HEK293 (cell line): ENCODE measurements around the gene APOBEC3G.

Experiments used
- CTCF ChIA-PET: fragments of 350-600 bp; formaldehyde crosslinking; extraction: SDS; loops from one replicate; lab custom pipeline; 2021; ENCODE audit warnings: antibody characterized with exemption; lab: Yijun Ruan, JAX
- POLR2A ChIA-PET: fragments of 300-600 bp; formaldehyde crosslinking; extraction: SDS; loops from one replicate; lab custom pipeline; 2020; ENCODE audit warnings: antibody characterized with exemption, inconsistent platforms; lab: Yijun Ruan, JAX
- H3K27ac ChIP-seq: fragments of 200-500 bp; sonication (Bioruptor generic); 2 replicates; pipeline ENCODE4 v1.5.1; 2014; ENCODE audit warnings: low read depth, low read length, control low read depth, inconsistent platforms; ENCODE audit errors: extremely low read depth
- H3K36me3 ChIP-seq, 2 experiments: fragments of 200-500 bp in 1 of 2; sonication (Bioruptor generic) in 1 of 2; 1 replicate in 1 of 2; 2 replicates in 1 of 2; pipeline ENCODE4 v1.5.1; 2014 to 2017; ENCODE audit warnings: inconsistent platforms in 2 of 2, low read length in 2 of 2; ENCODE audit not compliant: control insufficient read depth in 2 of 2, insufficient read depth in 1 of 2
- H3K4me1 ChIP-seq: fragments of 200-500 bp; sonication (Bioruptor generic); 2 replicates; pipeline ENCODE4 v1.5.1; 2014; ENCODE audit warnings: mild to moderate bottlenecking, low read length, inconsistent platforms; ENCODE audit not compliant: control insufficient read depth, insufficient read depth
- H3K4me3 ChIP-seq: 2 replicates; pipeline ENCODE4 v1.5.1; 2011; ENCODE audit warnings: low read depth, mild to moderate bottlenecking, control low read depth, low read length, moderate library complexity
- H3K9me3 ChIP-seq: fragments of 200-500 bp; sonication (Bioruptor generic); 2 replicates; pipeline ENCODE4 v1.5.1; 2014; ENCODE audit warnings: low read depth, low read length, inconsistent platforms; ENCODE audit not compliant: control insufficient read depth, insufficient read depth
- BCL11B ChIP-seq: fragments of 450-650 bp; formaldehyde crosslinking; IDR thresholded peaks from 2 replicates; pipeline ENCODE4 v1.5.1; 2016; ENCODE audit warnings: low read depth, missing biosample characterization, missing genetic modification characterization
- FEZF1 ChIP-seq: fragments of 450-650 bp; formaldehyde crosslinking; IDR thresholded peaks from 2 replicates; pipeline ENCODE4 v1.5.1; 2016; ENCODE audit warnings: missing biosample characterization, missing genetic modification characterization
- KLF1 ChIP-seq: fragments of 450-650 bp; formaldehyde crosslinking; IDR thresholded peaks from 2 replicates; pipeline ENCODE4 v1.5.1; 2016; ENCODE audit warnings: missing biosample characterization, missing genetic modification characterization
- MYNN ChIP-seq: fragments of 450-650 bp; formaldehyde crosslinking; IDR thresholded peaks from 2 replicates; pipeline ENCODE4 v1.5.1; 2016; ENCODE audit warnings: missing biosample characterization, missing genetic modification characterization, borderline replicate concordance
- OVOL3 ChIP-seq: fragments of 450-650 bp; formaldehyde crosslinking; IDR thresholded peaks from 2 replicates; pipeline ENCODE4 v1.5.1; 2016; ENCODE audit warnings: missing biosample characterization, missing genetic modification characterization
- PATZ1 ChIP-seq: fragments of 450-650 bp; formaldehyde crosslinking; IDR thresholded peaks from 2 replicates; pipeline ENCODE4 v1.5.1; 2016; ENCODE audit warnings: missing biosample characterization, missing genetic modification characterization
- PRDM10 ChIP-seq: fragments of 450-650 bp; formaldehyde crosslinking; IDR thresholded peaks from 2 replicates; pipeline ENCODE4 v1.5.1; 2016; ENCODE audit warnings: missing biosample characterization, missing genetic modification characterization
- WT1 ChIP-seq: fragments of 450-650 bp; formaldehyde crosslinking; IDR thresholded peaks from 2 replicates; pipeline ENCODE4 v1.5.1; 2016; ENCODE audit warnings: missing biosample characterization, missing genetic modification characterization
- ZBTB44 ChIP-seq: fragments of 450-650 bp; IDR thresholded peaks from 2 replicates; pipeline ENCODE4 v1.5.1; 2018; ENCODE audit warnings: missing biosample characterization, mild to moderate bottlenecking, missing genetic modification characterization
- ZFHX2 ChIP-seq: fragments of 450-650 bp; formaldehyde crosslinking; conservative IDR thresholded peaks from 2 replicates; pipeline ENCODE4 v1.5.1; 2016; ENCODE audit warnings: missing biosample characterization, missing genetic modification characterization
- ZFP37 ChIP-seq: fragments of 450-650 bp; formaldehyde crosslinking; IDR thresholded peaks from 2 replicates; pipeline ENCODE4 v1.5.1; 2016; ENCODE audit warnings: missing biosample characterization, missing genetic modification characterization
- ZNF155 ChIP-seq: fragments of 450-650 bp; formaldehyde crosslinking; IDR thresholded peaks from 2 replicates; pipeline ENCODE4 v1.5.1; 2016; ENCODE audit warnings: missing biosample characterization, missing genetic modification characterization
- ZNF324 ChIP-seq: fragments of 450-650 bp; formaldehyde crosslinking; IDR thresholded peaks from 2 replicates; pipeline ENCODE4 v1.5.1; 2016; ENCODE audit warnings: missing biosample characterization, missing genetic modification characterization
- ZNF37A ChIP-seq: fragments of 450-650 bp; IDR thresholded peaks from 2 replicates; pipeline ENCODE4 v1.5.1; 2018; ENCODE audit warnings: missing biosample characterization, missing genetic modification characterization
- ZNF426 ChIP-seq: fragments of 450-650 bp; formaldehyde crosslinking; IDR thresholded peaks from 2 replicates; pipeline ENCODE4 v1.5.1; 2017; ENCODE audit warnings: missing biosample characterization, missing genetic modification characterization, mild to moderate bottlenecking, inconsistent platforms, moderate library complexity
- ZNF488 ChIP-seq: fragments of 450-650 bp; formaldehyde crosslinking; IDR thresholded peaks from 2 replicates; pipeline ENCODE4 v1.5.1; 2016; ENCODE audit warnings: missing biosample characterization, missing genetic modification characterization
- ZNF624 ChIP-seq: fragments of 450-650 bp; formaldehyde crosslinking; IDR thresholded peaks from 2 replicates; pipeline ENCODE4 v1.5.1; 2017; ENCODE audit warnings: missing biosample characterization, missing genetic modification characterization
- ZNF692 ChIP-seq: fragments of 450-650 bp; formaldehyde crosslinking; IDR thresholded peaks from 2 replicates; pipeline ENCODE4 v1.5.1; 2016; ENCODE audit warnings: missing biosample characterization, missing genetic modification characterization
- ZNF707 ChIP-seq: fragments of 450-650 bp; formaldehyde crosslinking; IDR thresholded peaks from 2 replicates; pipeline ENCODE4 v1.5.1; 2016; ENCODE audit warnings: missing biosample characterization, missing genetic modification characterization
- ZNF747 ChIP-seq: fragments of 450-650 bp; formaldehyde crosslinking; IDR thresholded peaks from 2 replicates; pipeline ENCODE4 v1.5.1; 2016; ENCODE audit warnings: missing biosample characterization, missing genetic modification characterization
- ZNF785 ChIP-seq: fragments of 450-650 bp; formaldehyde crosslinking; IDR thresholded peaks from 2 replicates; pipeline ENCODE4 v1.5.1; 2016; ENCODE audit warnings: missing biosample characterization, missing genetic modification characterization
- ZSCAN5A ChIP-seq: fragments of 450-650 bp; formaldehyde crosslinking; IDR thresholded peaks from 2 replicates; pipeline ENCODE4 v1.5.1; 2016; ENCODE audit warnings: missing biosample characterization, missing genetic modification characterization

Gene APOBEC3G

GRCh38 chr22:39083212-39084165 lies 6.4 kb downstream of the APOBEC3G start (continued):
- peak; percentile 84 for TF ChIP-seq PRDM10 (tag by site-specific recombination)

- Histone ChIP-seq H3K4me3 (no peak overlapping the region), H3K27ac (no peak overlapping the region), H3K4me1 (0 out of 2 replicates have a peak, but pooled peaks cover 2% of the 10 kb centered on the region), H3K9me3 (no peaks in the 10 kb centered on the region), H3K36me3 (no peaks in the 10 kb centered on the region)
- CTCF ChIA-PET, result interaction anchor here (0.7 to 1.2 kb wide), 3 partner anchors 158 to 316 kb away, joined by 3 read pairs; no protein-coding TSS in a partner anchor
- TF ChIP-seq ZFP37 (tag by site-specific recombination), result no peak
- TF ChIP-seq OVOL3, result no peak
- no peak for TF ChIP-seq ZSCAN5A (tag by site-specific recombination)
- no peak for TF ChIP-seq ZFHX2 (tag by site-specific recombination)
- TF ChIP-seq BCL11B (tag by site-specific recombination), result no peak
- TF ChIP-seq ZNF707 (tag by site-specific recombination), result no peak
- TF ChIP-seq ZNF37A (tag by site-specific recombination), result no peak
- no peak for TF ChIP-seq ZBTB44
- no peak for TF ChIP-seq ZNF747
- no peak for TF ChIP-seq ZNF324 (tag by site-specific recombination)
- no peak for TF ChIP-seq ZNF426
- TF ChIP-seq MYNN, result no peak
- POLR2A ChIA-PET, result no interaction called here
Measured at GRCh38 chr22:39084666-39085065, 7.6 kb downstream of the APOBEC3G start.

- H3K27ac ChIP-seq, result no peak overlapping the region
- H3K4me1 ChIP-seq, result 0 out of 2 replicates have a peak, but pooled peaks cover 2% of the 10 kb centered on the region
- ChIA-PET CTCF (no interaction called here), POLR2A (no interaction called here)
- no peak overlapping the region for H3K4me3 ChIP-seq
- no peaks in the 10 kb centered on the region for H3K9me3 ChIP-seq
- no peaks in the 10 kb centered on the region for H3K36me3 ChIP-seq
- TF ChIP-seq ZNF488 (no peak), ZNF155 (tag by site-specific recombination) (no peak), WT1 (tag by site-specific recombination) (peak; percentile 60), ZNF624 (tag by site-specific recombination) (no peak), ZNF785 (tag by site-specific recombination) (no peak), ZNF692 (no peak), PATZ1 (tag by site-specific recombination) (no peak), KLF1 (tag by site-specific recombination) (no peak), FEZF1 (no peak)
Measured at GRCh38 chr22:39087098-39087497, 10.0 kb downstream of the APOBEC3G start.
